ENCODE results near the gene MYH6.
"Not testable (repeated sequence)": the region's sequence is repeated elsewhere in the genome, so short reads cannot be mapped to it uniquely, and the experiment has no call there.

Gene MYH6

DNA sequence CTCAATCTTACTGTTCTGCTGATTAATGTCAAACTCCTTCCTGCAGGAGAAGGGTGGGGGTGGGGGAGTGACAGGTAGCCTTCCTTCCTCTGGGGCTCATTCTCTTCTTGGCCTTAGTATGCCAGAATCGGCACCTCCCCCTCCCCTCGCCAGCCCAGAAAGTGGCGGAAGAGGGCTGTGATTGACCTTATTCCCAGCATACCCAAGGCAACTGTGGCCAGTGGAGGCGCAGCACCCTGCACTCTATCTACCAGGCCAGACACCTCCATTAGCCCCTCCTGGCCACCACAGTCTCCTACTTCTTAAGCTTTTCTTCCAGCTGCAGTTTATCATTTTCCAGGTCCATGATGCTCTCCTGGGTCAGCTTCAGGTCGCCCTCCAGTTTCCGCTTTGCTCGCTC lies 15.5 kb downstream of the MYH6 start:
- no peak for DNase-seq (ENCODE audit: low read depth)

DNA sequence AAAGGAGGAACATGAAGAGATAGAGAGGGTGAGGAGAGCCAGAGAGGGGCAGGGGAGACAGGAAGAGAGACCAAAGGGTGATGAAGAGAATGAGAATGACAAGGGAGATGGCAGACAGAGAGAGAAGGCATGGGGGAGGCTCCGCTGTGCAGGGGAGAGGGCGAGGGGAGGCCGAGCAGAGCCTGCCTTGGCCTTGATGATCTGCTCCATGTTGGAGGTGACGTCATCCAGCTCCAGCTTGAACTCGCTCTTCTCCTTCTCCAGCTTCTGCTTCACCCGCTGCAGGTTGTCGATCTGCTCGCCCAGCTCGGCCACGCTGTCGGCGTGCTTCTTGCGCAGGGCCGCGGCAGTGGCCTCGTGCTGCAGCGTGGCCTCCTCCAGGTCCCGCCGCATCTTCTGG lies 18.2 kb downstream of the MYH6 start:
- DNase-seq (ENCODE audit: low read depth) = not testable (repeated sequence)

DNA sequence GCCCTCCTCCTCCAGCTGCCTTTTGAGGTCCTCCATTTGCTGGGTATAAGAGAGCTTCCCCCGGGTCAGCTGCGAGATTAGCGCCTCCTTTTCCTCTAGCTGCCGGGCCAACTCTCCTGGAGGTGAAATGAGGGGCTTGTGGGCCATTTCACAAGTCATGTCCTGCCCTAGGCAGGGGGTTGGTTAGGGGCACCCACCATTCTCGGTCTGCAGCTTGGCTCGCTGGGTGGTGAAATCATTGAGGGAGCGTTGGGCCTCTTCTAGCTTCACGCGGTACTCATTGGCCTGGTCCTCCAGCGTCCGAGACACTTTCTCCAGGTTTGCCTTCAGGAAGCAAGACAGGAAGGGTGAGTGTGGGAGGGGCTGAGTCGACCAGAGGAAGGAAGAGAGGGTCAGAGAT lies 18.7 kb downstream of the MYH6 start:
- no peak for DNase-seq (ENCODE audit: low read depth)

DNA sequence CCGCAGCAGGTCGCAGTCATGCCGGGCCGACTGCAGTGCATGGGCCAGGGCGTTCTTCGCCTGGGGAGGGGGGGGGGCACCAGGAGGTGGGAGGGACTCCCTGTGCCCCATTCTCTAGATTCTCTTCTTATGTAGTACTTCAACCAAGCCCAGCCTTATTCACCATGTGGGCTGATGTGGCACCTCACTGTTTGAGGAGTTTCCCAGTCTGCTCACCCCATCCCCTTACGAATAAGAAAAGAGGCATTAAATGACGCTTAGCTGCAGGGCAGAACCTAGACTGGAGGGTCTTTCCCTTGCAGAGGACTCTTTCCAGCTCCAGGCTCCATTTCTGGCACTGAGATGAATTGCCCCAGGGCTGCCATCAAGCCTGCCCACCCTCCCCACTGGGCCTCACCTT lies 19.1 kb downstream of the MYH6 start:
- no peak for DNase-seq (ENCODE audit: low read depth)

DNA sequence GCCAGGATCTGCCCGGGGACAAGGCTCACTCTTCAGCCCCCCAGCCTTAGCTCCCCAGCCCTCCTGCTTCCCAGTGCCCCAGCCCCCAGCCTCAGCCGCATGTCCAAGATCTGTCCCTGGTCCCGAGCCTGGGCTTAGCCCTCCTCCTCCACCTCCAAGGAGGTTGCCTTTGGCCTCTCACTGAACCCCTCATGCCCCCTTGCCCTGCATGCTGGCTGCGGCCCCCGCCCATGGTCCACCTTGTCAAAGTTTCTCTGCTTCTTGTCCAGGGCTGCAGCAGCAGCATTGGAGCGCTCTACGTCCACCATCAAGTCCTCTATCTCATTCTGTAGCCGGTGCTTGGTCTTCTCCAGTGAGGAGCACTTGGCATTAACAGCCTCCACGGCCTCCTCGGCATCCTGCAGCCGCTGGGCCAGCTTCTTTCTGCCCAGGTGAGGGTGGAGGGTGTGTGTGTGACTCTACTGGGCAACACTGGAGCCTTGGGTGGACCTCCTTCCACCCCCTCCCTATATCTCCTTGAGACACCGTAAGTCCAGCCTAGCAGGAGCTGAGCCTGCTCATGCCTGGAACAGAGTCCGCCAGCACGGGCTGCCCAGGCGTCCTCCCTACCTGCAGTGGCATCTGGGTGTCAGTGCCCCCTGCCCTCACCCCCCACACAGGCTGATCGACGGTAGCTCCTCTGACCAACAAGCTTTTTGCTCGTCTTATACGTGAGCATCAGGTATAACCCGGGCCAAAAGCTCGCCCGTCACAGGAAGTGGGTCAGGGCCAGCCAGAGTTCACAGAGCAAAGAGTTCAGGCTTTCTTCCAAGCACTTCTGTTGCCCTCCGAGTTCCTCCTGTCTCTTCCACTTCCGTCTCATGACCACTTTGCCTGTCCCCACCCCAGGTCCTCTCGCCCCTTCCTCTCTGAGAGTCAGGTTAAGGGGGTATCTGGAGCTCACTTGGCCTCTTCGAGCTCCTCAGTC lies 19.9 kb downstream of the MYH6 start:
- no peak for DNase-seq (ENCODE audit: low read depth)

DNA sequence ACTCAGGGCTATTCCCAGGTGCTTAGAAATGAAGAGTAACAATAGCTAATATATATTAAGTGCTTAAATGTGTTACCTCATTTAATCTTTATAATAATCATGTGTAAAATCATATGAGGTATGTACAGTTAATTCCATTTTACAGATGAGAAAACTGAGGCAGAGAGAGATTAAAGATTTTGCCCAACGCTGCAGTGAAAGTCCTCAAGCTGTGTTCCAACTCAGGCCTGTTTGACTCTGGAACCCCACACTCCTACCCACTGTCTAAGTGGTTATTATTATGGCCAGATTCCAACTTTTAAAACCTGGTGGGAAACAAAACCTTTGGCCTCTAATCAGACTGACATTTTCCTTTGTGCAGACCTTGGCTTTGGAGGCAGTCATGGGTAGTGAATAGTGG lies 21.1 kb downstream of the MYH6 start:
- no peak for DNase-seq (ENCODE audit: low read depth)

DNA sequence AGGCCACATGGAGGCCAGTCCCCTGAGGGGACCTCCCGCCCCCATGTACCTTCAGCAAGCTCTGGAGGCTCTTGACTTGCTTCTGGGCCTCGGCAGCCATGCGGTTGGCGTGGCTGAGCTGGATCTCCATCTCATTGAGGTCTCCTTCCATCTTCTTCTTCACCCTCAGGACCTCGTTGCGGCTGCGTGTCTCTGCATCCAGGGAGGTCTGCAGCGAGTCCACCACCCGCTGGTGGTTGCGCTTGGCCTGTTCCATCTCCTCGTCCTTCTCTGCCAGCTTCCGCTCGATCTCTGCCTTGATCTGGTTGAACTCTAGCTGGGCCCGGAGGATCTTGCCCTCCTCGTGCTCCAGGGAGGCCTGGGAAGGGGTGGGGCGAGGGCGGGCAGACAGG lies 21.8 kb downstream of the MYH6 start:
- DNase-seq (ENCODE audit: low read depth) = not testable (repeated sequence)

DNA sequence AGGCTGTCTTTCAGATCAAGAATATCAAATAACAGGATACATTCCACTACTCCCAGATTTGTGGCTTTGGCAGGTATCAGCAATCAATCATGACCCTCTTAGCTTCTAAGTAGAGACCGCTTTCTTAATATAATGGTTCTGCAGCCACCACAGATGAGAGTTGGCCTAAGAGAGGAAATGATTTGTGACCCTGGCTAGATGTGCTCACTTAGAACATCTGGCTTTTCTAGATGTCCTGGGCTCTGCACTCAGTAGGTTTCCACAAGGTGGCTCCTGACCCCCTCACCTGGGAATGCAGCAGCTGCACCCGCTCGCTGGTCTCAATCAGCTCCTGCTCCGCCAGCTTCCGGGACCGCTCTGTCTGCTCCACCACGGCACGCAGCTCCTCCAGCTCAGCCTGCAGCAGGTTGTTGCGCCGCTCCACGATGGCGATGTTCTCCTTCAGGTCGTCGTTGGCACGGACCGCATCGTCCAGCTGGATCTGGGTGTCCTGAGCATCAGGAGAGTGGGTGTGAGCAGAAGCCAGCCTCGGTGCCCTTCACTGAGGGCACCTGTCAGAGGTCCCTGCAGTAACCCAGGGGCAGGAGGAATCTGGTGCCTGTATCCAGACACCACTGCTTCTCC lies 22.3 kb downstream of the MYH6 start:
- DNase-seq (ENCODE audit: low read depth) = no peak

DNA sequence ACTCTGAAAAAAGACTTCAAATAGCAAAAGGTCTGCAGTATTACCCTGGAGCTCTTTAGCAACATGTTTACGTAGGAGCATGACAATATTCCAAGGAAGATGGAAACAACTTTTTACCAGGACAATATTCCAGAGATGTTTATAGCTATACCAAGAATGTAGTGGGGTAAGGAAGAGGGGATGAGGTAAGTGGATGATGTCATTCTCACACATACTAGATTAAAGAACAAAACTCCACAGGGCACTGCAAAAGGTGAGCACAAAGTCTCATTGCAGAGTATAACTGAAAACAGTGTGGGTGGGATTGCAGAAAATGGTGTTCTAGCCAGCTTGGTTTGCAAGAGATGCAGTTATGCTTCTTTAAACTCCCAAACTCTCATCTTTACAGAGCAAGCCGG lies 22.8 kb downstream of the MYH6 start:
- DNase-seq (ENCODE audit: low read depth) = no peak

DNA sequence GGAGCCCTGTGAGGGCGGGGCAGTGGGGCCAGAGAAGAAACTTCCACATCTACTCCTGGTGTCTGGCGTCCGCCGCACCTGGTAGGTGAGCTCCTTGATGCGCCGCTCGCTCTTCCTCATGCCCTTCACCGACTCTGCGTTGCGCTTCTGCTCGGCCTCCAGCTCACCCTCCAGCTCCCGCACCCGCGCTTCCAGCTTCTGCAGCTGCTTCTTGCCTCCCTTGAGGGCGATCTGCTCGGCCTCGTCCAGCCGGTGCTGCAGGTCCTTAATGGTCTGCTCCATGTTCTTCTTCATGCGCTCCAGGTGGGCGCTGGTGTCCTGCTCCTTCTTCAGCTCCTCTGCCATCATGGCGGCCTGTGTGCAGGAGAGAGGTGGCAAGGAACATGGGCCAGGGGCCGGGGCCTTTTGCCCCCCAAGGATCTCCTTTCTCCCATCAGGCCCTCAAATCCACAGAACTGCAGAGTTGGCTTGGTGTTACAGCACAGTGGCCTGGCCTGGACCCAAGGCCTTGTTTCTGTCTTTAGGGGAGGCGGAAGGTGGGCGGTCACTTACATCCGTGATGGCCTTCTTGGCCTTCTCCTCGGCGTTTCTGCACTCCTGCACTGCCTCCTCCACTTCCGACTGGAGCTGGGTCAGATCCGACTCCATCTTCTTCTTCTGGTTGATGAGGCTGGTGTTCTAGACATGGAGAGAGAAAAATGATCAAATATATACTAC lies 23.6 kb downstream of the MYH6 start:
- DNase-seq (ENCODE audit: low read depth) = no peak

DNA sequence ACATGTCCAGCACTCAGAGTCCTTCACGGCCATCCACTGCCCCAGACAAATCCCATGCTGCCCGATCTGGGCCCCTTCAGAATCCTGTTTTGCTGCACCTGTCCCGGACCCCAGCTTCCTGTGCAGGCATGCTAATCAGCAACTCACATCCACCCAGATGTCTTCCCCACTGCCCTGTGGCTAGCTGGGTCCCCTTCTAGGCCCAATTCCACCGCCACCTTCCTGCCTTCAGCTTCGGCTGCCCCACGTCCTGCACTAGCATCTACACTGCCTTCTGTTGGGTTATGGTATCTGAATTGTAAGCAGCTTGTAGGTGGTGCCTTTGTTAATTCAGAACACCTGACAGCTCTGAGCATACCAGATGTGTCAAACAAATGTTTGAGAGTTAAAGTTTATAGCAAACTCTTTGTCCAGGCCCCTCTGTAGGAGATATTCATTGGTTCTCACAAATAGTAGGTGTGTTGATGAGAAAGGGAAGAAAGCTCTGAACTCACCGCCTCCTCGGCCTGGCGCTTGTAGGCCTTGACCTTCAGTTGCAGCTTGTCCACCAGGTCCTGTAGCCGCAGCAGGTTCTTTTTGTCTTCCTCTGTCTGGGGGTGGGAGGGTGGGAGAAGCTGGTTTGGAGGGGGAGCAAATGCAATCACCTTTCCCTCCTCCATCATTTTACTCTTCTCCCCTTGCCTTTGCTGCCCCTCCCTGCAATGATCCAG lies 25.2 kb downstream of the MYH6 start:
- no peak for DNase-seq (ENCODE audit: low read depth)

DNA sequence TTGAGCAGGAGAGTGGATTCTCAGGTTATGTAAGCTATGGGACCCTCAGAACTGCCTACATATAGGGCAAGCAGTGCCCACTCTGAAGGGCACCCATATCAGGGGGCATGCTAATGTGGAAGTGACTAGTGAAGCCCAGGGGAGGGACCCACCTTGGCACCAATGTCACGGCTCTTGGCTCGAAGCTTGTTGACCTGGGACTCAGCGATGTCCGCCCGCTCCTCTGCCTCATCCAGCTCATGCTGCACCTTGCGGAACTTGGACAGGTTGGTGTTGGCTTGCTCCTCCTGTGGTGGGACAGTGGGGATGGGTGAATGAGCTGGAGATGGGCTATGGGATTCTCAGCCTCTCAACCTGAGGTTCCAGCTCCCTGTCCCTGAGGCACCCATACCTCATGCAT lies 25.8 kb downstream of the MYH6 start:
- DNase-seq (ENCODE audit: low read depth) = no peak

DNA sequence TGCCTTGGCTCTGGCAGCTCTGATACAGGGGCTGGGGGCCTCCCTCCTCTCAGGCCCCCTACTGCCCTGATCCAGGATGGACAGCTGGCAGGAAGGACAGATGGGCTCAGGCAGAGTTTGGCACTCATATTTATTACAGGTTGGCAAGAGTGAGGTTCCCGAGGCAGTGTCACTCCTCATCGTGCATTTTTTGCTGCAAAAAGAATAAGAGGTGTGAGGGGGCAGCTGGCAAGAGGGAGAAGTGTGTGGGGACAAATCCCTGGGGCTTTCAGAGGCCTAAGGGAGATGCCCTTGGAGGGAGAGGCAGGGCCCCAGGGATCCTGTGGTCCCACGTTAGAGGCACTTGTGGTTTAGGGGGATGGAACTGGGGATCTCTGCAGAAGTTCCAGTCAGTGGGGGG lies 26.2 kb downstream of the MYH6 start:
- no peak for DNase-seq (ENCODE audit: low read depth)

DNA sequence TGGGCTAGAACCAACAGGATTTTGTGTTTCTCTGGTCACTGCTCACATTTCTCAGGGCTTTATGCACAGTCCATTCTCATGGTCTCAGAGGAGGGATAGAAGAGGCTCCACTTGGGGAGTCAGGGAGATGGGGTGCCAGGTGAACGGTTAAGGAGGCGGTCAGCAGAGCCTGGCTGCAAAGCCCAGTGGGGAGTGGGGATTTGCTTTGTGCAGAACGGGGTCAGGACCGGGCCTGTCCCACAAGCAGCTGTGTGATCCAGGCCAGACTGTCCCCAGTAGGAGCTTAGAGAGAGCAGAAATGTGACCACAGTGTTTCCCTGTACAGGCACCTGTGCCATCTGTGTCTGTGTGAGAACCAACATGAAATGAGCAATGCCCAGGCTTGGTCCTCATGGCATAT lies 27.1 kb downstream of the MYH6 start:
- DNase-seq (ENCODE audit: low read depth) = no peak

DNA sequence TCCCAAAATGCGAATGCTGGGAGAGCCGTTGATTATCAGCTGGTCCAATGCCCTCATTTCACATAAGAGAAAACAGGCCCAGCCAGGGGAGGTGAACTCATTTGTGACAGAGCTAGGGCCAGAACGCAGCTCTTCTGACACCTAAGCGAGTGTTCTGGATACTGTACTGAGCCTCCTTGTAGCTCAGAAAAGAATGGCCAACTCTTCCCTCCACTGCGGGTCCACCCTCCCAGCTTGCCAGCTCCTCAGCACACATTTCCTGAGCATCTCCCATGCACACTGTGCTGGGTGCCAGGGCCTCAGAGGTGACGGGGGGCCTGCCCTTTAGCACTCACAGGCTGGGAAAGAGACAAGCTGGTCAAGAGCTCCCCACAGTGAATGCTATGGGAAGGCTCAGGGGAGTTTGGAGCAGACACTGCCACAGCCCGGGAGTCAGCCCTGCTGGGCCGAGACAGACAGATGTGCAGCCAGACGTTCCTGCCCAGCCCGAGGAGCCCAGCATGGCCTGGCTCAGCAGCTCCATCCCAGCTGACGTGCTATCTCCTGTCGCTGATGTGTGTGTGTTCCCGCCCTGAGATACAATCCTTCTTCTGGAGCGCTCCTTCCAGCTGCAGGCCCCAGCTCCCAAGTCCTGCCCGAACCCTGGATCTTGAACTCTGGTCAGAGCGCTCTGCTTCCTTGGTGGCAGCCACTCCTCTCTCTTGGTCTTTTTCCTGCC lies 27.7 kb downstream of the MYH6 start:
- no peak for DNase-seq (ENCODE audit: low read depth)

DNA sequence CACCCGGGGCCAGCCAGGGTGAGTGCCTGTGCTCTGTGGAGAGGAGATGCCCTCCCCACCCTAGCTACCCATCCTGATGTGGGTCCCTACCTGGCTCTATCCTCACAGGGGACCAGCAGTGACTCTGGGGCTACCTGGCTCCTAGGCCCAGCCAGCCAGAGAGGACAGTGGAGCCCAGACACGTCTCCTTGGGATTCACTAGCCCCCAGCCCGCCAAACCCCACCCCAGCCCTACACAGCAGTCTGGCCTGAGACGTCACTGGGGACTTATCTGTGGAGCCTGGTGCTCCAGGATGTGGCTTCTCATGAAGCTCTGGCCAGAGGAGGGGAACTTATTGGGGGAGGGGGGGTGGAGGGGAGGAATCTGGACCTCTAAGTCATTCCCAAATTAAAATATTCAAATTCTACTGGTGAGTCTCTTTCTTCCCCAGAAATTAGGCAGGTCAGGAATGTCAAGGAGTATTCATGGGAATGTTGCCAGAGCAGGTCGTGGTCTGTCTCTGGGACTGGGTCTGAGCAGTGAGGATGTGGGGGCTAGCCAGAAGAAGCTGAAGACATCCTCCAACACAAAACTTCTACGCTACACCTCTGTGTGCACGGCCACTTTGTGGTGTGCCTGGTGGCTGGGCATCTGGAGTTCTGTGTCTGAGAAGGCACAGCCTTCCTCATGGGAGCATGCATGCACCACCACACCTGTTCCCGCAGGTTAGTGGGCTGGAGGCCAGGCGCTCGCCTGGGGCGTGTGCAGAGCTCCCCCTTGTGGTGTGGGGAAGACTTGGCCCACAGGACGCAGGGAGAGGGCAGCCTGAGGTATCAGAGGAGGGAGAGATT lies 28.5 kb downstream of the MYH6 start:
- DNase-seq (ENCODE audit: low read depth) = no peak

DNA sequence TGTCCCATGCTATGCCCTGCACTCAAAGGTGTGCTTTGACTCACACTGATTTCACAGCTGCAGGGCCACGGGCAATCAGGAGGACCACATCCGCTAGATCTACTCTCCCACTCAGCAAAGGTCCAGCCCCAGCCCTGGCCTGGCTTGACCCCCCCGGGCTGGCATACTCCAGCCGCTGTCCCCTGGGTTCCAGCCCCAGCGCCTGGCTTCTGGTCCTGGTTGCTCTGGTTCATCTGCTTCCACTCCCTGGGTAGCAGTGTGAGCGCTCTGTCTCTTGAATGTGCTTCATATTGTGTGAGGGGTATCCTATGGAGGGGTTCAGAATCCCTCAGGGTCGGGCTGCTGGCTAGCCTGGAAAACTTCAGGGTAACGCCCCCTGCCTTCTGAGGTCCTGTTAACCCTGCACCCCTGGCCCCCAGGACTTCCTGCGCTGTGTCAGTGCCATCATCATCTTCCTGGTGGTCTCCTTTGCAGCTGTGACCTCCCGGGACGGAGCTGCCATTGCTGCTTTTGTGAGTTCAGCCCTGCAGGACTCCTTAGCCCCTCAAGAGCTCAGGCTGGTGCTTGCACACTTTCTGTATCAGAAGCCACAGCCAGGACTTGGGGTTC lies 29.4 kb downstream of the MYH6 start:
- no peak for DNase-seq (ENCODE audit: low read depth)

DNA sequence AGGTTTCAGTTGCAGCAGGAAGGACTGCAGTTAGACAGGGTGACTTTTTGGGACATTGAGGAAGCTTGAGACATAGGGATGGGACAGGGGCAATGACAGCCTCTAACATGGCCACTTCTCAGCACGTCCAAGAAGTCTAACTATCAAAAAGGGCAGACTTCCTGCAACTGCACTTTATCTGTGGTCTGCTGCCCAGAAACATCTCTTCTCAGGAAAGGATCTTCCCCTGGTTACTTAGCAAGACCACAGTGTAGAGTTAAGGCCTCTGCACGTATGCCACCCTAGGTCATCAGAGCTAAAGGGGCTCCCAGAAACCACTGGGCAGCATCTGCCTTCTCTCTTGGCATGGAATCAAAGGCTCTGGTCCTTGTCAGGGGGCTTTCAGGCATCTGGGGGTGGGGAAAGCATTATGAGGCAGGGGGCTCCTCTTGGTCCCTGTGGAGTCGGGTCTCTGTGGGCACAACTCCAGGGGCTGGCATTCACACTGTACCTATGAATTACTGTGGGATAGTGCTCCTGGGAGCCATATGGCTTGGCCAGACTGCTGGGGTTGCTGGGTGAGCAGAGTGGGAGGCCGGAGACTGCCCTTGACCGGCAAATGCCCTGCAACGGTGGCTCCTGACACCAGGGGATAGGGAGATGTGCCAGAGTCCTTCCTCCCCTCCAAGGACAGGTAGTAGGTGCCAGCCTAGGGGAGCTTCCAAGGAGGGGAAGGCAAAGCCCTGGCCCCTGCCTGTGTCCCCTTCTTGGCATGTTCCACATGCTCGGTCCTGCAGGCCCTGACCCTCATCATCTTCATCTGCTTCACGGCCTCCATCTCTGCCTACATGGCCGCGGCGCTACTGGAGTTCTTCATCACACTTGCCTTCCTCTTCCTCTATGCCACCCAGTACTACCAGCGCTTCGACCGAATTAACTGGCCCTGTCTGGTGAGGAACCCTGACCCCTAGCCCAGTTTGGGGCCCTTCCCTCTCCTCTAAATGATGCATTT lies 30.2 kb downstream of the MYH6 start:
- peak; percentile 55 for DNase-seq (ENCODE audit: low read depth)

DNA sequence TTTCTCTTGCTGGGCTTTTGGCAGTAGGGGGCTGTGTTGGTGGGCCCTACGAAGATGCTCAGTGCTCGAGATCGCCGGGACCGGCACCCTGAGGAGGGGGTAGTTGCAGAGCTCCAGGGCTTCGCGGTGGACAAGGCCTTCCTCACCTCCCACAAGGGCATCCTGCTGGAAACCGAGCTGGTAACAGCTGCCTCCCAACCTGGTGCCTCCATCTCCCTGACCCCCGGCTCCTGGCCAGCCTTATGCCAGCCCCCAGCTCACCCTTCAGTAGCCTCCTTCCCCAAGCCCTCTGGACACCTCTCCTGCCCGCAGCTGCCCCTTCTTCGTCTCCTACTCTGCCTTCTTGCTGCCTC lies 30.9 kb downstream of the MYH6 start:
- no peak for DNase-seq (ENCODE audit: low read depth)

Data from CMK (cell line).